ENCODE measurements around the gene TFAP2E. TPM values are rescaled to one million over a fixed set of nuclear protein-coding genes. Genes with fewer than 3 reads are reported as not detected.

The TFAP2E gene
- total and polyA plus RNA-seq, 2 donors from 2014 or later: 0.28 to 1.0 TPM

DNA sequence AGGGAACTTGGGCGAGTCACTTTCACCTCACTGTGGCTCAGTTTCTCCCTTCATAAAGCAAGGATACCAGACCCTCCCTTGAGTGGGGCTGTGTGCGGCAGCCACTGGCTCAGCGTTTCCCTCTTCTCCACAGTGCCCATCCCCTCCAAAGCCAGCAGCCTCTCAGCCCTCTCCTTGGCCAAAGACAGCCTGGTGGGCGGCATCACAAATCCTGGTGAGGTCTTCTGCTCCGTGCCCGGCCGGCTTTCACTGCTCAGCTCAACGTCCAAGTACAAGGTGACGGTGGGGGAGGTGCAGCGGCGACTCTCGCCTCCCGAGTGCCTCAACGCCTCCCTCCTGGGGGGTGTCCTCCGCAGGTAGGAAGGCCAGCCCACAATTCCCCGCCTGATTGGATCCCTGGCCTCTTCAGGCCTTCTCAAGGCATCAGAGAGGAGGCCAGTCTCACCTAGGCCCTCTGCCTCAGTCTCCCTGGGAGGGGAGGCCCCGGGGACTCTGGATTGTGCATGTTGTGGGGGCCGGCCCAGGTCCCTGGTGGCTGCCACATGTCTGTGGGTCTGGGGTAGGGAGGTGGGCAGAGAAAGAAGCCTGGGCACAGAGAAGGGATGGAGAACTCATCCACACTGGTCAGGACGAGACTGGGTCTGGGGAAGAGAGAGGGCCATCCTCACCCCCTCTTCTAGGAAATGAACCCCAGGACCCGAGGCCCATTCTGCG, 15.2 kb downstream of the TFAP2E start:
- Histone ChIP-seq H3K27ac (ENCODE audit: low read depth in 2 of 2, low read length in 2 of 2) (no peak overlapping the region), H3K9ac (ENCODE audit: low read length in 3 of 3) (no peak overlapping the region), H3K36me3 (ENCODE audit: control insufficient read depth in 2 of 3, insufficient read depth in 3 of 3, low read length in 3 of 3) (no peaks in the 10 kb centered on the region), H3K4me3 (ENCODE audit: low read length in 3 of 3) (no peak overlapping the region), H3K9me3 (ENCODE audit: control insufficient read depth in 2 of 3, insufficient read depth in 1 of 3, low read length in 3 of 3) (no peaks in the 10 kb centered on the region), H3K27me3 (ENCODE audit: control insufficient read depth, insufficient read depth, low read length) (no peaks in the 10 kb centered on the region), H3K4me1 (ENCODE audit: control insufficient read depth in 2 of 3, insufficient read depth in 2 of 3, low read depth in 1 of 3, low read length in 3 of 3) (no peaks in the 10 kb centered on the region)
- intact Hi-C loops (cut with DNase I): no loop called here
- DNase-seq: no peak
- no peak for TF ChIP-seq CTCF (IDR thresholded peaks at IDR 0.05; ENCODE audit: borderline replicate concordance, extremely low read depth, insufficient read depth)
- no peak for FAIRE-seq

DNA sequence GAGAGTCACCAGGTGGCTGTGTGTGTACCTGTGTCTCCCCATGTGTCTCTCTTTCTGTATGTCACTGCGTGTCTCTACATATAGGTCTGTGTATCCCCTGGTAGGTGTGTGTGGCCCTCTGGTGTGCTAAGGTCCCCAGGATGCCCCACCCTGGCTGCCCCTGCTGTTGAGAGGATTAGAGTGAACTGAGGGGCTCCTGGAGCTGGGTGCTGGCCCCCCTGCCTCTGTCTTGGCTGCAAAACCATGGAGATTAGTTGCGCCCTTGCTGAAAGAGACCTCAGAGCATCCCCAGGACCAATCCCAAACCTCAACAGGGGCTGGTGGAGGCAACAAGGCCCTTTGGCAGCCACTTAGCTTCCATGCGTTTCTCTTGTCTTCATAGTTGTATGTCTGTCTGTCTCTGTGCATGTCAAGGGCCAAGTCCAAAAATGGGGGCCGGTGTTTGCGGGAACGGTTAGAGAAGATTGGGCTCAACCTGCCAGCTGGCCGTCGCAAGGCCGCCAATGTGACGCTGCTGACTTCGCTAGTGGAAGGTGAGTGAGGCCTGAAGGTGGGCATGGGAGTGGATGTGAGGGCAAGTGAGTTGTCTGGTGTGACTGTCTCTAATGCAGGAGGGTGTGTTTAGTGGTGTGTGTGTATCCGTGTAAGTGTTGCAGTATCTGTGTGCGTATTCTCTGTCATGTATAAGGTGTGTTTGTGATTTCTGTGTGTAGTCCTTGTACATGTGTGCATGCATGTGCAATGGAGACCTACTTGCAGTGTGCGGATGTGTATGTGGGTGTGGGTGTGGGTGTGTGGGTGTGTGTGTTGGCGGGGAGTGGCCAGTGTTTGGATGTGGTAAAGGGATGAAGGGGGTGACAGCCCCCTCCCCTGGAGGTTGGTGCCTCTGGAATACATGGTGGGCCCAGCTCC, 16.7 kb downstream of the TFAP2E start:
- no peak for FAIRE-seq
- no peak for DNase-seq
- no peak for TF ChIP-seq CTCF (IDR thresholded peaks at IDR 0.05; ENCODE audit: borderline replicate concordance, extremely low read depth, insufficient read depth)

GRCh38 chr1:35590476-35591040, 17.4 kb downstream of the TFAP2E start:
- intact Hi-C loops (cut with DNase I): no loop called here
- DNase-seq (no peak), FAIRE-seq (no peak)
- Histone ChIP-seq H3K27me3 (ENCODE audit: control insufficient read depth, insufficient read depth, low read length) (no peaks in the 10 kb centered on the region), H3K9ac (ENCODE audit: low read length in 3 of 3) (no peak overlapping the region), H3K36me3 (ENCODE audit: control insufficient read depth in 2 of 3, insufficient read depth in 3 of 3, low read length in 3 of 3) (peaks cover 0 to under 1% (median 0%) of the 10 kb centered on the region in 3 donors), H3K27ac (ENCODE audit: low read depth in 2 of 2, low read length in 2 of 2) (no peak overlapping the region), H3K4me3 (ENCODE audit: low read length in 3 of 3) (no peak overlapping the region), H3K4me1 (ENCODE audit: control insufficient read depth in 2 of 3, insufficient read depth in 2 of 3, low read depth in 1 of 3, low read length in 3 of 3) (no peaks in the 10 kb centered on the region), H3K9me3 (ENCODE audit: control insufficient read depth in 2 of 3, insufficient read depth in 1 of 3, low read length in 3 of 3) (no peaks in the 10 kb centered on the region)
- TF ChIP-seq CTCF (IDR thresholded peaks at IDR 0.05; ENCODE audit: borderline replicate concordance, extremely low read depth, insufficient read depth): no peak

More for the DNA sequence above, 16.7 kb downstream of the TFAP2E start:
- Histone ChIP-seq H3K4me3 (ENCODE audit: low read length in 3 of 3) (no peak overlapping the region), H3K9ac (ENCODE audit: low read length in 3 of 3) (no peak overlapping the region), H3K27me3 (ENCODE audit: control insufficient read depth, insufficient read depth, low read length) (no peaks in the 10 kb centered on the region), H3K27ac (ENCODE audit: low read depth in 2 of 2, low read length in 2 of 2) (no peak overlapping the region), H3K4me1 (ENCODE audit: control insufficient read depth in 2 of 3, insufficient read depth in 2 of 3, low read depth in 1 of 3, low read length in 3 of 3) (no peaks in the 10 kb centered on the region), H3K9me3 (ENCODE audit: control insufficient read depth in 2 of 3, insufficient read depth in 1 of 3, low read length in 3 of 3) (no peaks in the 10 kb centered on the region), H3K36me3 (ENCODE audit: control insufficient read depth in 2 of 3, insufficient read depth in 3 of 3, low read length in 3 of 3) (no peaks in the 10 kb centered on the region)
- intact Hi-C loops (cut with DNase I): no loop called here

Measured in kidney (tissue), 14 donors.